Right ventricle myocardium inferior (tissue), 1 donor: ENCODE measurements around the gene CSTF3. TPM values are rescaled to one million over a fixed set of nuclear protein-coding genes. Genes with fewer than 3 reads are reported as not detected.
"Not testable (repeated sequence)": the region's sequence is repeated elsewhere in the genome, so short reads cannot be mapped to it uniquely, and the experiment has no call there.

Experiments
- ATAC-seq: fragments of 200-7000 bp; cut with Tn5 transposase; one replicate; pipeline ENCODE4 v1.9.1; 2020; ENCODE audit warnings: mild to moderate bottlenecking, moderate library complexity
- DNase-seq: peaks from one replicate; pipeline ENCODE4 v3.0.0; 2021; ENCODE audit errors: missing footprints
- intact Hi-C: fragments of 100-400 bp; cut with DNase I; formaldehyde crosslinking; loops from one replicate; pipeline ENCODE4 v1.11.0; 2022
- long read RNA-seq: library from polyadenylated mRNA; unstranded; transcript quantifications from one replicate; pipeline ENCODE4 v2.0.0, GENCODE V29; 2021
- total RNA-seq: library from RNA; stranded (reverse); fragmentation: NEBNext Ultra II Directional; extraction: Animal tissue kit (Norgen Biotek cat#: 25700); gene quantifications from one replicate; pipeline ENCODE4 v1.2.1, GENCODE V29; 2021
- donor health status: DM: no; HTN: yes; CAD: no; lungs with severe emphysema.

Gene CSTF3
- total RNA-seq = 12.6 TPM
- long read RNA-seq, partial matches to known transcripts = 0 of 5 reads
- long read RNA-seq, other reads (novel, unspliced or antisense) = 0 of 5 reads

DNA sequence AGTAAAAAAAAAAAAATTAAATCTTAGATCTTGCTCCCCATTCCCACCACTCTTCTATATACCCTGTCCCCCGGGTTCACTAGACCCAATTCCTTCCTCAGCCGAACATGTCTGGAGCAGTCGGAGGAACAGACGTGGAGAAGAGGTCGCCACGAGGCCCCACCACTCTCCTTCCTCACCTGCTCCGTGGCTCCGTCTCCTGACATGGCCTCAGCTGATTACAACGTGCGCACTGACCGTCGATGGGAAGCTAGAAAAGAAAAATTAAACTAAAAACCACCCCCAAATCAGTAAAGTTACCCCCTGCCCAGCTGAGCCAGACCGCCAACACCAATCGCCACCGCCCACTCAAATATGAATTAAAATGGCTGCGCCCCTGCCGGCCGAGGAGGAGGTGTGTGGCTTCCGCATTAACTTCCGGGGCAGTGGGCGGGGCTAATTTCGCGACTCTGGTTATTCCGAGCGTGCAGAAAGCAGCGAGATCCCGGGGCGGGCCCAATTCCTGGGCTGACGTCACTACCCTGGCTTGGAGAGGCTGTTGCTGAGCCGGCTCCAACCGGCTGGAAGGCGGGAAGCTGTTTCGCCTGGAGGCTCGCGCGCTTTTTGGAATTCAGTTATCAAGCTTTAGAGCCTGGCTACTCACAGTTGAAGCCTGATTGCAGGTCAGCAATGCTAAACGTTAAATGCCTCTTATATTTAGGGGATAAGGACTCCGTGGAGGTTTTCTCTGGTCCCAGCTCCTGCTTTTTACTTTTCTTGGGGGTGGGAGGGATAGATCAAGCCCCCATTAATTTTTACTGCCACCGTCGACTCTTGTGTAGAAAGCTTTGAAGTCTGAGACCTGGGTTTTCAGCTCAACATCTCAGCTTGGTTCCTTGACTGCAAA lies at the start of gene CSTF3:
Gene CSTF3 (minus strand): TSS at position 361 of the 886 bp plus-strand sequence. CDS start 155 bp downstream, at position 206.
- peak; percentile 99 for ATAC-seq
- intact Hi-C loops = loop anchor here (5.0 to 10.0 kb wide), 2 partner anchors 383 to 531 kb away; no protein-coding TSS in a partner anchor
- DNase-seq = peak; percentile 100

DNA sequence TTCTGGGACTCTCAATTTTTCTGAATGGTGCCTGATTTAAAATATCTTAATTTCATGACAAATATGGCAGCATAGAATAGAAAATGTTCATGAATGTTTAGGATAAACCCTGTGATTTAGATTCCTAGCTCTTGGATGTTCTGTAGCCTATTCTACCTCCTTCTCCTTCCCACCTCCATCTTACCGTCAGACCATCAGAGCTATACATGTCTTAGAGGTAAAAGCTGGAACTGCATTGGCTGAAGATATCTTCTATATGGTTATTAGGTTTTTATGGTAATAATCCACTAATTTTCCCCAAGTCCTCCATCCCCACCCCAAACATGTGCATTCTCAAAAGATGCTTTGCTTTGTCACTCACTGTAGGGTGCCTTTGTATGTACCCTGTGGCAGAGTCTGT lies 46.9 kb upstream of the CSTF3 start:
- ATAC-seq (no peak), DNase-seq (no peak)
- intact Hi-C loops = loop anchor here (5.0 kb wide), 1 partner anchor 639 kb away; no protein-coding TSS in a partner anchor

DNA sequence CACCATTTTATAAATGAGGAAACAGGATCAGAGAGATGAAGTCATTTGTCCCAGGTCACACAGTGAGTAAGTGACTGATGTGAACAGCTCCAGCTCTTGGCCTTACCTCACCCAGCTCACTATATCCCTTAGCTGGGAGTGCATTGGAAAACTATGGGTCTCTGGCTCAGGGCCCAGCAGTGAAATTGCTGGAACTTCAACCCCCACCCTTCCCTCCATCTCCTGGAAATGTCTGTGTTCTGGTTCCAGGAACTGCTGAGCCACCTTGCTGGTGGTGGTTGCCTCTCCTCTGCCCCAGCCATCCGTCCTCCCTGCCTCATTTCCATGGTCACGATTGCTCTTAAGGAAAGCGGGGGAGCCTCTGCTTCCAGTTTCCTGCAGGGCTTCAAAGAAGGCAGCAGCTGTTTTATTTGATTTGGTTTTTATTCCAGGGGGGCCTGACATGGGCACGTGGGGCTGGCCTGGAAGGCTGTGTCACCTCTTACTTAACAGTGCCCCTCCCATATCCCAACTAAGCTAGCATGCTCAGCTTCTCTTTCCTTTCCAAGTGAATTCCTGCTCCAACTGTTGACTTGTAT lies 46.2 kb upstream of the CSTF3 start:
- intact Hi-C loops = loop anchor here (5.0 kb wide), 1 partner anchor 640 kb away; no protein-coding TSS in a partner anchor
- ATAC-seq (peak; percentile 74), DNase-seq (peak; percentile 74)

DNA sequence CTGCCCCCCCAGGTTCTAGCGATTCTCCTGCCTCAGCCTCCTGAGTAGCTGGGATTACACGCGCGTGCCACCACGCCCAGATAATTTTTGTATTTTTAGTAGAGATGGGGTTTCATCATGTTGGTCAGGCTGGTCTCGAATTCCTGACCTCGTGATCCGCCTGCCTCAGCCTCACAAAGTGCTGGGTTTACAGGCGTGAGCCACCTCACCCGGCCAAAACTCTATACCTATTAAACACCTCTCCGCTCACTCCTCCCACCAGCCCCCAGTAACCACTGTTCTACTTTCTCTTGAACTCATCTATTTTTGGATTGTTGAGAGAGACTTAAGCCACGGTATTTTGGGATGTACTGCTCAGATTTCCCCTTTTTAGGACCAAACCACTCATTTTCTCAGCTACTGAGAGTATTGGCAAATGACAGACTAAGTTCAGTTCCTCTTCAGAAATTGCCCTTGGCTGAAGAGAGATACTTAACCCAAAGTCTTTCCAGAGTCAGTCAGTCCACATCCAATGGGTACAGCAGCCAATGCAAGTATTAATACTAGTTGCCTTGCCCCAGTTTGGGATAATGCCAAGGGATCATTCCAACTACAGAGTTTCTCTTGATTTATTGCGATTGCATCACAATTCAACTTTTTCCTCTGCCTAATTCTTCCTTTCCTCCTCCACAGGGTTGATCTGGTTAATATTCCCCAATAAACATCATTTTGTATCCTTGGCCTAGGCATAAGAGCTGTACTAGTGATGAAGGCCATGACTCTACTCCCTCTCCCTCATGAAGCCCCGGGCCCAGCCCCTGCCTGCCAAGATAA lies 36.8 kb upstream of the CSTF3 start:
- ATAC-seq = no peak
- intact Hi-C loops = no loop called here
- no peak for DNase-seq

DNA sequence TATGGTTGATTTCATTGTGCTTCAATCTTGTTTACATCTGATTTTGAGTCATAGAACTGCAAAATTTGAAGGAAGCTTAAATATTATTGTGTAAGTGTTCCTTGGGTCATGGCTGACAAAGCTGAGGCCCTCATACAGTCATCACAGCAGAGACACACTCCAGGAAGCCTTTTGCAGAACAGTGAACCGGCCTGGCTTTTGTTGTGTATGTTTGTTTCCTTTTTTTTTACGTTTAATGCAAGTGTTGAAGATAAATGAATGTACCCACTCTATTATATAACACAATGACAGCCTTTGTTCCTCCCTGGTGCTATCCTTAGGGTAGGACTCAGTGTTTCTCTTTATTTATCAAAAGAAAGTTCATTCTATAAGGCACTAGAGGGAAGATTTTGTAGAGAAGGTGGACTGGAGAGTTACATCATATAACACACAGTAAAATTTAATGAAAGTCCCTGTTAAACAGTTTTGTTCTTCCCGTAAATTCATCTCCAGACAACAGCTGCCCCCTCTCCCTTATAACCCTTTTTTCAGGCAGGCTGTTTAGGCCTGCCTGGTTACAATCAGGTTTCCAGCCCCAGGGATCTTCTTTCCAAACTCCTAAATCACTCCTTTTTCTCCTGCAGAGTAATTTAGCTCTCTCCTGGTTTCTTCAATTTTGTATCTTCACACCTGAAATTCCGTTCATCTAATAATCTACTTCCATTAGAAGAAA lies 34.3 kb upstream of the CSTF3 start:
- intact Hi-C loops = no loop called here
- no peak for ATAC-seq
- DNase-seq = no peak

DNA sequence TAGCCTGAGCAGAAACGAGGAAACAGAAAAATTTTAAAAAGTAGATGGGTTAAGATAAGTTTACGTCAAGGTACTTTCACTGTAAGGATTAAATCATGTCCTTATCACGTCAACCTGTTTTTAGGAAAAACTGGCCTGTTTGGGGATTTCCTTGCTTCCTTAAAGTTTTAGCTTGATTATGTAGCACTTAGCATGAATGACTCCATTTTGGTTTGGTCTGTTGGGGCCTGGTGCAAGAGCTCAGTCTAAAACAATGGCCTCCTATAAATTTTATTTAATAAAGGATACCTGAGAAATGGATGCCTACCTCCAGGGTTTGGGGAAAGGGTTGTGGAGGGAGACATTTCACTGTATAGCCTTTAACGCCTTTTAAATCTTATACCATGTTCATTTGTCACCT lies 33.2 kb upstream of the CSTF3 start:
- intact Hi-C loops = no loop called here
- no peak for DNase-seq
- no peak for ATAC-seq

DNA sequence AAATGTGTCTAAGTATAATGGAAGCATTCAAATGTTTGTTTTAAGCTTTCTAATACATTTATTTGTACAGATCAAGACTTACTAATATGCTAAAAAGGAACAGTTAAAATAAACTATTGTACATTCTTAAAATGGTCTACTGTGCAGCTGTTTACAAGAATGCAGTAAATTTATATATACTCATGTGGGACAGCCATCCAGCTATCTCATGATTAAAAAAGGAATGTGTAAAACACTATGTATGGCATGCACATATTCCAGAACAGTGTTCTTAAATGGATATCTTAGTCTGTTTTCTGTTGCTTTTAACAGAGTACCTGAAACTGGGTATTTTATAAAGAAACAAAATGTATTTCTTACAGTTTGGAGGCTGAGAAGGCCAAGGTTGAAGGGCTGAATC lies 30.2 kb upstream of the CSTF3 start:
- ATAC-seq = no peak
- no peak for DNase-seq
- intact Hi-C loops = no loop called here

DNA sequence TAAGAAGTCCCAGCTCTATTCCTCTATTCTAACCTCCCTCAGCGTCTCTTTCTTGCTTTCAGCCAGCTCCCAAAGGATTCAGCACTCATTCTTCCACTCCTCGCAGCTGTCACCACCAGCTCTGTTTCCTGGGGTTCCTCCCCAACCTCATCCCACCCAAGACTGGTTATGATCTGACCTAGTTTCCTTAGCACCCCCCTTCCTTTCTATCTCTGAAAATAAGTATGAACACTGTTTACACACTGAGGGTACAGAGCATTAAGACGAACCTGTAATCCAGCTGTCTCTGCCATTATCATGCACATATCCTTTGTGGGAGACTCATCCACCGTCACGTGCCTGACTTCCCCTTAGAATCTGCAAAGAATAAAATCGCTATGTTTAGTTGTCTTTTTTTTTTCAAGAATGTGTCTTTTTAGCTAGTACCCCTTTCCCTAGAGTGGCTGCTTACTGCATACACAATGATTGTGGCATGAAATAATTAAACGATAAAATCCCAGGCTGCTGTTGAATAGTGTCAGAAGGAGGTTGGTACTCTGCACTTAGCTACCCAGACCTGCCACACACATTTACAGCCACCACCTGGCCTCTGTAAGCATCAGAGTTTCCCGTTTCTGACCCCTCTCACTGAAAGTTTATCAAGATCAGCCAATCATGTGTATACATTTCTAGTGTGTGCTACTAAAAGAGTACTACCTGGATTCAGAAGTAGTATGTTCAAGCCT lies 26.9 kb upstream of the CSTF3 start:
- intact Hi-C loops = no loop called here
- DNase-seq = no peak
- ATAC-seq = no peak

DNA sequence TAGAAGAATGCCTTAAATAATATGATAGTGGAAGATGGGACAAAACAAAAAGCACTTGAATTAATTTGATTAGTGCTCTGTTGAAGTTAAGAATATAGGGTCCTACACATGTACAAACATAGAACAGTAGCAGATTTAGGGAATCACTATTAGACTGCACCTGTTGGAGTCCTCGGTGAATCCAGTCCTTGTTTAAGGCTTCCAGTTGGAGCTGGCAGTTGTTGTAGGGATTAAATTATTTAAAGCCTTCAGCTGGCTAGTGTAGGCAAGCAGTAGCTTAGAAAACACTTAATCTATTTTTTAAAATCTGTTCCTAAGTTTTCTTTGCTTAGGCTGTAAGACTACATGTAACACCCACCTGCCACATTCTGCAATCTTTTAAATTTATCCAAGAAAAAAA lies 24.5 kb upstream of the CSTF3 start:
- intact Hi-C loops = no loop called here
- no peak for DNase-seq

DNA sequence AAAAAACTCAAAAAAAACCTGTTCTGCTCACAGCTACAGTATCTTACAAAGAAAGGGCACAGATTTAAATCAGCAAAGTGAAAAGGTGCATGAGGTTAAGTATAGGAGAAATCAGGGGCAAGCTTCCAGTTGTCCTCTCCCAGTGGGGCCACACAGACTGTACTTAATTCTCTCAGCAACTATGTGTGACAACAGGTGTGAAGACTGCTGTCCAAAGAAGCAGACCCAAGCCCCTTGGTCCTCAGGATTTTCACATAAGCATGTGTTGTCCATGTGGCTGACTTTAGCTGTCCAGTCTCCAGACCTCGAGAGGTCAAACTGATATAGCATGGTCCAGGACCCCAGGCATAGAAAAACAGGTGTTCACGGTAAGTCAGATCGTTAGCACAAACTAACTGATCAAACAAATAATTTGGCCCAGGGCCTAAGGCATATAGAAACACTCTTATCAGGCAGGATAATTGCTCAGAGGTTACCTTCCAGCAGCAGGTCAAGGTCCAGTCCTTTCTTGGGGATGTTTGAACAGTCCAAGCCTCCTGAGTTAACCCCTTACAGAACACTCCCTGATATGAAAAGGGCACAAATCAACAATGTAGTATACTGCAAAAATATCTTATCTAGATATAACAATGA lies 21.1 kb upstream of the CSTF3 start:
- intact Hi-C loops = no loop called here
- no peak for ATAC-seq
- DNase-seq = no peak

More for the DNA sequence above, 24.5 kb upstream of the CSTF3 start:
- ATAC-seq = no peak

DNA sequence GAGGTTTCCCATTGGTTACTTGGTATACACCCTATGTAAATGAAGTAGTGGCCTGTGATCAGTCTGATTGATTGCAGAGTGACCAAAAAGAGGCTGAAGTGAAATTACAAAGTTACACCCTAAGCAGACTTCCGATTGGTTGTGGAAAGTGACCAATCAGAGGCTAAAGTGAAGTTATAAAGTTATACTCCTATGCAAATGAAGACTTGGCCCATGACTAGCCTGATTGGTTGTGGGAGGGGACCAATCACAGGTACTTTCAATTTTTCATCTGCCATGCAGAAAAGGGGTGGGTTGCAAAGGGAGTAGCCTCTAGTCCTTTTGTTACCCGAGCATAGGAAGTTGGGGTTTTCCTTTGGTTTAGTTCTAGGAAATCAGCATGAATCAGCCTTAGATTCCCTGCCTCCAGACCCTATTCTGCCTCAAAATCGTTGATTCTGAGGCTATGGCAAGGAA lies 18.1 kb upstream of the CSTF3 start:
- no peak for DNase-seq
- intact Hi-C loops = no loop called here
- no peak for ATAC-seq

DNA sequence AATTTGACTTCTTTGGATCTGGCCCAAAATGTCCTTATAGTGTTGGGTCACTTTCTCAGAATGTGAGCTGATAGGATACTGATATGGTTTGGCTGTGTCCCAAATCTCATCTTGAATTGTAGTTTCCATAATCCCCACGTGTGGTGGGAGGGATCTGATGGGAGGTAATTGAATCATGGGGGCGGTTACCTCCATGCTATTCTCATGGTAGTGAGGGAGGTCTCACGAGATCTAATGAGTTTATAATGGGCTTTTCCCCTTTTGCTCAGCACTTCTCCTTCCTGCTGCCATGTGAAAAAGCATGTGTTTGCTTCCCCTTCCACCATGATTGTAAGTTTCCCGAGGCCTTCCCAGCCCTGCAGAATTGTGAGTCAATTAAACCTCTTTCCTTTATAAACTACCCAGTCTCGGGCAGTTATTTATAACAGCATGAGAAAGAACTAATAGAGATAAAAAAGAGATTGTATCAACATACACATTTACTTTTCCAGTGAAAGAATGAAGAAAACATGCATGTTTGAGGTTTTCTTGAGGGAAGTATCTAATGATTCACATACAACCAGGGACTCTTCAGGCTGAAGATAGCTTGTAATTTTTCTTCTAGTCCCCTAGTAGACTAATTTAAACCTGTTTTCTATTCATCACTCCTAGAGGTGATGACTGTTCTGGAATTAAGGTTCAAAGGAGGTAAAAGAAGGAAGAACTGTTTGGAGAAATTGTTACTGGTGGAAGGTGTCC lies 17.3 kb upstream of the CSTF3 start:
- intact Hi-C loops = no loop called here
- DNase-seq (no peak), ATAC-seq (no peak)

DNA sequence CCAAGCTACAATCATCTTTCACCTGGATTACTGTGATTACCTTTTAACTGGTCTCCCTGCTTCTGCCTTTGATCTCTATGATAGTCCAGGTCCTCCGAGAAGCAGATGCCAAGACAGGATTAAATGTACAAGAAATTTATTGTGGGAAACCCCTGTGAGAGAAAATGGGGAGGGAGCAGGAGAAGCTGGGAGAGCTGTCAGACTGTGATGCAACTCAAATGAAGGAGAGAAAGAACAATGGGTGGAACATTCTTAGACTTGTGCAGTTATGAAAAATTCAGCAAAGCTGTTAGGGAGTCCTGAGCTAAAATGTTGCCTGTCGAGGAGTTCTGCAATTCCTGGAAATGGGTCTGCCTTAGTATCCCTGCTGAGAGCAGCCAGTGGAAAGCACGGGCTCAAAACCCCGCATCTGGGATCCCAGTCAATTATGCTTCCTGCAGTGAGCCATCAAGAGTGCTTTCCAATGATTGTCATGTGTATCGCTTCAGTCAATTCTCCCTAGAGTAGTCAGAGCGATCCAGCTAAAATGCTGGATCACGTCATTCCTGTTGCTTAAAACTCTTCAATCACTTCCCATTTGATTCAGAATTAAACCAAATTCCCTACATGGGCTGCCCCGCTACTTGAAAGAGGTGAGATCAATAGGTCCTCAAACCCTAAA lies 16.5 kb upstream of the CSTF3 start:
- ATAC-seq = no peak
- no peak for DNase-seq
- intact Hi-C loops = no loop called here

DNA sequence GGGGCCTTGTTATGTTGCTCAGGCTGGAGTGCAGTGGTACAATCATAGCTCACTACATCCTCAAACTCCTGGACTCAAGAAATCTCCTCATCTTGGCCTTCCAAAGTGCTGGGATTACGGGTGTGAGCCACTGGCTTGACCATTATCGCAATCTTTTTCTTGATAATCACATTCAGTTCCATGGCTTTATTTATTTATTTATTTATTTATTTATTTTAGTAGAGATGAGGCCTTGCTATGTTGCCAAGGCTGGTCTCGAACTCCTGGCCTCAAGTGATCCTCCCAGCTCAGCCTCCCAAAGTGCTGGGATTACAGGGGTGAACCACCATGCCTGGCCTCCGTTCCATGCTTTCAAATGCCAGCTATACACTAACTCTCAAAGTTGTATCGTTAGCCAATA lies 15.5 kb upstream of the CSTF3 start:
- DNase-seq, intact Hi-C loops, ATAC-seq: not testable (repeated sequence)

DNA sequence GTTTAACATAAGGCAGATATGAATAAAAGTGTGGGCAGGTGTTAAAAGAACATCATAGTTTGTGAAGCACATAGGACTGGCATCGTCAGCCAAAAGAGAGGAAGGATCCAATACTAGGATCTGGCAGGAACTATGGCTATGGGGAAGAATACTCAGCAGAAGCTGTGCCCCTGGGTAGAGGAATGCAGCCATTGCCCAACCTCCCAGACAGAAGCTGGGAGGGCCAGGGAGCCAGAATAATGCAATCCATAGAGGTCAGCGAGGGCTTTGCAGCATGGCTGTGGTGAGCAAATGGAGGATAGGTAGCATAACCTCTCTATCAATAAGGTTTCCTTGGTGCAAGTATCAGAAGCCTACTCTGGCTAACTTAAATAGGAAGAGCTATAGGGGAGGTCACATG lies 11.7 kb upstream of the CSTF3 start:
- intact Hi-C loops = no loop called here
- peak; percentile 84 for ATAC-seq
- DNase-seq = no peak

DNA sequence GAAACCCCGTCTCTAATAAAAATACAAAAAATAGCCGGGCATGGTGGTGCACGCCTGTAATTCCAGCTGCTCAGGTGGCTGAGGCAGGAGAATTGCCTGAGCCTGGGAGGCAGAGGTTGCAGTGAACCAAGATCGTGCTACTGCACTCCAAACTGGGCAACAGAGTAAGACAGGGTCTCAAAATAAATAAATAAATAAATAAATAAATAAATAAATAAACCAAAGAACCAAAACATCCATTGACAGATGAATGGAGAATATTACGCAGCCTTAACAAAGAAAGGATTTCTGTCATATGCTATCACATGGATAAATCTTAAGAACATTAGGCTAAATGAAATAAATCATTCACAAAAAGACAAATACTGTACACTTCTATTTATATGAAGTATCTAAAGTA lies 11.1 kb upstream of the CSTF3 start:
- ATAC-seq = no peak
- intact Hi-C loops = no loop called here
- no peak for DNase-seq
